Measurements from ENCODE around the gene RUNX1. TPM values are rescaled to one million over a fixed set of nuclear protein-coding genes. Genes with fewer than 3 reads are reported as not detected.

The RUNX1 gene
- polyA plus RNA-seq, 1 experiment: 20.9 TPM

GRCh38 chr21:34836103-34836932 is 212.8 kb downstream of the RUNX1 start:
- POLR2A ChIA-PET: interaction anchor here (1.0 to 2.0 kb wide), 7 partner anchors 10 to 91 kb away, joined by 3 to 19 read pairs (median 4); no protein-coding TSS in a partner anchor

DNA sequence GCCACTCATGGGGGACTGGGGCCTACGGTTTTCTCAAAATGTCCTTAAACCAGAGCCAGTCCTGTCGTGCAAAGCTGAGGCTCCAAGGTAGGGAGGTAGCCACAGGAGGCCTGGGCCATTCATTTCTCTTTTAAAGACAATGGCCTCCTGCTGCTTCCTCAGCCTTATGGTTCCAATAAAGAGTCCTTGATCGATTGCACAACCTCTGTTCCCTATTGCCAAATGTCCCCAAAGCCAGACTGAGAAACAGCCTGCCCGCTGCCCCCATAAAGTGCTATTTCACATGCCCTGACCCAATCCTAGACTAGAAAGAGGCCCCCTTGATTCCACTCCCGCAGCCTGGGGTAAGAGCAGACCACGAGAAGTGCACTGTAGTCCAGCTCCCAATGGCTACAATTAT is 213.6 kb downstream of the RUNX1 start:
- Histone ChIP-seq H3K4me3 (ENCODE audit: low read depth, low read length) (no peak overlapping the region), H3K27me3 (ENCODE audit: control insufficient read depth, insufficient read depth, low read length) (no peaks in the 10 kb centered on the region), H3K9me3 (ENCODE audit: control insufficient read depth, insufficient read depth, low read length) (no peaks in the 10 kb centered on the region), H3K27ac (ENCODE audit: low read depth, low read length) (peak overlapping the region; percentile 94)
- TF ChIP-seq CTCF (IDR thresholded peaks at IDR 0.05; ENCODE audit: low read depth, low read length): no peak
- CTCF ChIA-PET: no interaction called here
- DNase-seq (ENCODE audit: low read depth, low spot score): no peak
- POLR2A ChIA-PET: interaction anchor here (1.5 to 2.0 kb wide), 2 partner anchors 10 to 27 kb away, joined by 11 to 19 read pairs; no protein-coding TSS in a partner anchor

More at GRCh38 chr21:34836103-34836932, 212.8 kb downstream of the RUNX1 start:
- Histone ChIP-seq H3K9me3 (ENCODE audit: control insufficient read depth, insufficient read depth, low read length) (no peaks in the 10 kb centered on the region), H3K27ac (ENCODE audit: low read depth, low read length) (peak overlapping the region; percentile 94), H3K27me3 (ENCODE audit: control insufficient read depth, insufficient read depth, low read length) (no peaks in the 10 kb centered on the region), H3K4me3 (ENCODE audit: low read depth, low read length) (peak overlapping the region; percentile 20)
- DNase-seq (ENCODE audit: low read depth, low spot score): peak; percentile 99
- no peak for TF ChIP-seq CTCF (IDR thresholded peaks at IDR 0.05; ENCODE audit: low read depth, low read length)
- CTCF ChIA-PET: interaction anchor here (0.5 to 2.1 kb wide), 3 partner anchors 22 to 597 kb away, joined by 3 to 13 read pairs (median 3); no protein-coding TSS in a partner anchor

DNA sequence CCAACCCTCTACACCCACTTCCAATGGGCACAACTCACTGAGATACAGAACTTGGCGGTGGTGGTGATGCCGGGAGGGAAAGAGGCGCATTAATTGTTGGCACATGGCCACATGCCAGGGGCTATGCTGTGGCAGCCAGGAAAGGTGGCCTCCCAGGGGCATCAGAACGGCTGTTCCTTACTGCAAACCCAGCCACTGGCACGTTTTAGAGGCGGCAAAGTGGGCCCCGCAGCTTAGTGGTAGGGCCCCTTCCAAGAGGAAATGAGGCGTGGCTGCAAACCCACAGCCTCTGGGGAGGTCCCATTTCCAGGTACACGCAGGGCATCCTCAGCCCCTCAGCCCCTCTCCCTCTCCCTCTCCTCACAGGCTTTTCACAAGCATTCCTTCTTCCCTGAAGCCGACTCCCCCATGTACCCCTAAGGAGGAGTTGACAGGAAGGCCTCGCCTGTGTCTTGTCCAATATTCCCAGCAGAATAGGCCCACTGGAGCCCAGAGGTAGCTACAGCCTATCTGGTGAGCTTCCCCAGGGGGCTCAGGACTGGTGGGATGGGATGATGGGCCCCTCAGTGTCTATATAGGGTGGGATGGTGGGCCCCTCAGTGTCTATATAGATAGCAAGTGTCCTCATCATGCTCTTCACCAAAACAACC is 214.1 kb downstream of the RUNX1 start:
- no peak for DNase-seq (ENCODE audit: low read depth, low spot score)
- POLR2A ChIA-PET: interaction anchor here (1.5 to 2.0 kb wide), 2 partner anchors 11 to 27 kb away, joined by 11 to 19 read pairs; no protein-coding TSS in a partner anchor
- peak overlapping the region; percentile 94 for H3K27ac ChIP-seq (ENCODE audit: low read depth, low read length)
- CTCF ChIA-PET: no interaction called here
- no peaks in the 10 kb centered on the region for H3K9me3 ChIP-seq (ENCODE audit: control insufficient read depth, insufficient read depth, low read length)
- H3K4me3 ChIP-seq (ENCODE audit: low read depth, low read length): no peak overlapping the region
- no peaks in the 10 kb centered on the region for H3K27me3 ChIP-seq (ENCODE audit: control insufficient read depth, insufficient read depth, low read length)
- no peak for TF ChIP-seq CTCF (IDR thresholded peaks at IDR 0.05; ENCODE audit: low read depth, low read length)

DNA sequence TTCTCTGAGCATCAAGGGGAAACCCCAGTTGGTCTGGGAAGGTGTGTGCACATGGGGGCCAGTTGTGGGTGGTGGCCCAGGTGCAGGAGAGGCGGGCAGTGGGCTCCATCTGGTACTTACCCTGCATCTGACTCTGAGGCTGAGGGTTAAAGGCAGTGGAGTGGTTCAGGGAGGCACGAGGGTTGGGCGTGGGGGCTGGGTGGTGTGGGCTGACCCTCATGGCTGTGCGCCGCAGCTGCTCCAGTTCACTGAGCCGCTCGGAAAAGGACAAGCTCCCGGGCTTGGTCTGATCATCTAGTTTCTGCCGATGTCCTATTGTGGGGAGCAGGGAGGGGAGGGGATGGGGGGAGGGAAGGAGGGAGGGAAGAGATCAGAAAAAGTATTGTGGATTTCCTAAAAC is 214.8 kb downstream of the RUNX1 start:
- DNase-seq (ENCODE audit: low read depth, low spot score): no peak
- Histone ChIP-seq H3K4me3 (ENCODE audit: low read depth, low read length) (no peak overlapping the region), H3K27ac (ENCODE audit: low read depth, low read length) (no peak overlapping the region), H3K27me3 (ENCODE audit: control insufficient read depth, insufficient read depth, low read length) (no peaks in the 10 kb centered on the region), H3K9me3 (ENCODE audit: control insufficient read depth, insufficient read depth, low read length) (no peaks in the 10 kb centered on the region)
- CTCF ChIA-PET: no interaction called here
- no peak for TF ChIP-seq CTCF (IDR thresholded peaks at IDR 0.05; ENCODE audit: low read depth, low read length)
- POLR2A ChIA-PET: interaction anchor here (1.2 kb wide), 1 partner anchor 22 kb away, joined by 3 read pairs; no protein-coding TSS in a partner anchor

Measured in AG04450 (cell line).